Activated CD8-positive, alpha-beta memory T cell treated with anti-CD3 and anti-CD28 coated beads, Interleukin-2, amount 50 U/mL, for 24 hours (primary cell): Measurements from ENCODE around the gene LAMA4.
A peak's percentile ranks its signal among the peaks of the same experiment; 100 is the strongest.

Experiments
- DNase-seq: peaks from one replicate; pipeline ENCODE4 v3.0.0-alpha.2; 2020; ENCODE audit errors: extremely low read depth

LAMA4 gene

GRCh38 chr6:112253841-112254816 is at the start of gene LAMA4:
Gene LAMA4, minus strand, starts transcription at chr6:112254567. Its CDS starts 417 bp downstream, at chr6:112254150.
- no peak for DNase-seq

GRCh38 chr6:112302142-112302705 is 47.9 kb upstream of the LAMA4 start:
- no peak for DNase-seq

- no peak for DNase-seq
Observed at GRCh38 chr6:112300896-112301295, 46.5 kb upstream of the LAMA4 start.

- no peak for DNase-seq
Observed at GRCh38 chr6:112298816-112299281, 44.5 kb upstream of the LAMA4 start.

- DNase-seq, result no peak
Observed at GRCh38 chr6:112298021-112298745, 43.8 kb upstream of the LAMA4 start.

- no peak for DNase-seq
Observed at GRCh38 chr6:112296694-112297093, 42.3 kb upstream of the LAMA4 start.

- no peak for DNase-seq
Observed at GRCh38 chr6:112296122-112296521, 41.8 kb upstream of the LAMA4 start.

- no peak for DNase-seq
Observed at GRCh38 chr6:112291161-112291762, 36.9 kb upstream of the LAMA4 start.

GRCh38 chr6:112289038-112289566 is 34.7 kb upstream of the LAMA4 start:
- DNase-seq, result no peak

- DNase-seq, result no peak
Observed at GRCh38 chr6:112288475-112288874, 34.1 kb upstream of the LAMA4 start.

GRCh38 chr6:112287577-112288225 is 33.3 kb upstream of the LAMA4 start:
- DNase-seq, result no peak

- no peak for DNase-seq
Observed at GRCh38 chr6:112286500-112287144, 32.3 kb upstream of the LAMA4 start.

GRCh38 chr6:112286010-112286409 is 31.6 kb upstream of the LAMA4 start:
- peak; percentile 14 for DNase-seq

- DNase-seq, result no peak
Observed at GRCh38 chr6:112284603-112285002, 30.2 kb upstream of the LAMA4 start.

- DNase-seq, result no peak
Observed at GRCh38 chr6:112283621-112284020, 29.3 kb upstream of the LAMA4 start.

- DNase-seq, result no peak
Observed at GRCh38 chr6:112281821-112282615, 27.7 kb upstream of the LAMA4 start.

GRCh38 chr6:112279031-112279935 is 24.9 kb upstream of the LAMA4 start:
- DNase-seq, result no peak

GRCh38 chr6:112275365-112275764 is 21.0 kb upstream of the LAMA4 start:
- no peak for DNase-seq

- DNase-seq, result no peak
Observed at GRCh38 chr6:112274774-112275173, 20.4 kb upstream of the LAMA4 start.
